Measurements from ENCODE around the gene PALM3.

The PALM3 gene

GRCh38 chr19:14103310-14103709 lies 41.4 kb upstream of the PALM3 start:
- TF ChIP-seq YY1 (IDR thresholded peaks at IDR 0.05; ENCODE audit: insufficient read depth, insufficient read length) (no peak), SUZ12 (IDR thresholded peaks at IDR 0.05; ENCODE audit: extremely low read depth, insufficient read depth, insufficient read length) (no peak), ZNF274 (IDR thresholded peaks at IDR 0.05; ENCODE audit: low read depth, low read length) (no peak)
- Histone ChIP-seq H3K9me3 (ENCODE audit: insufficient read depth, low read length) (no peaks in the 10 kb centered on the region), H3K27me3 (ENCODE audit: insufficient read depth, insufficient read length) (no peaks in the 10 kb centered on the region), H3K4me3 (ENCODE audit: insufficient read length, low read depth) (no peak overlapping the region), H3K36me3 (ENCODE audit: insufficient read depth, insufficient read length, low read length) (peaks cover 44% of the 10 kb centered on the region), H3K9ac (ENCODE audit: insufficient read length, low read depth) (no peak overlapping the region), H3K4me1 (ENCODE audit: insufficient read depth, insufficient read length) (peaks cover 2% of the 10 kb centered on the region)
- DNase-seq (ENCODE audit: low read depth, low spot score): no peak

DNA sequence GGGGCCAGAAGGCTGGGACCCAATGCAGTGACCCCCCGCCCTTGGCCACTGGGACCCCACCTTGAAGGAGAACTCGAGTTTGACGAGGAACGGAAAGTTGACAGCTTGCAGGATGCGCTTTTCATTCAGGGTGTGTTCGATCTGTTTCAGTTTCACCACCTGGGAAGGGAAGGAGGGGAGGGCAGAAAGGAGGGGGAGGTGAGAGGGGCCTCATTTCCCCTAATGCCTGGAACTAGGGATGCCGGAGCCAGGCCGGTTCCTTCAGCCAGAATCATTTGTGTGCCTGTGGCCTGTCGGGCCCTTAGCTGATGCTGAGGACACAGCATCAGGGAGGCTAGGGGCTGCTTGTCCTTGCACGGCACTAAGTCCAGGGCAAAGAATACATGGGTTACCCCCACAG lies 40.9 kb upstream of the PALM3 start:
- H3K36me3 ChIP-seq (ENCODE audit: insufficient read depth, insufficient read length, low read length): peaks cover 45% of the 10 kb centered on the region

GRCh38 chr19:14102102-14102696 lies 40.3 kb upstream of the PALM3 start:
- peaks cover 2% of the 10 kb centered on the region for H3K4me1 ChIP-seq (ENCODE audit: insufficient read depth, insufficient read length)
- H3K9ac ChIP-seq (ENCODE audit: insufficient read length, low read depth): peak overlapping the region; percentile 8

More for the DNA sequence above, 40.9 kb upstream of the PALM3 start:
- H3K4me1 ChIP-seq (ENCODE audit: insufficient read depth, insufficient read length): peaks cover 2% of the 10 kb centered on the region
- no peaks in the 10 kb centered on the region for H3K27me3 ChIP-seq (ENCODE audit: insufficient read depth, insufficient read length)
- no peaks in the 10 kb centered on the region for H3K9me3 ChIP-seq (ENCODE audit: insufficient read depth, low read length)
- DNase-seq (ENCODE audit: low read depth, low spot score): no peak
- H3K9ac ChIP-seq (ENCODE audit: insufficient read length, low read depth): peak overlapping the region; percentile 8
- no peak overlapping the region for H3K4me3 ChIP-seq (ENCODE audit: insufficient read length, low read depth)
- no peak for TF ChIP-seq SUZ12 (IDR thresholded peaks at IDR 0.05; ENCODE audit: extremely low read depth, insufficient read depth, insufficient read length)
- no peak for TF ChIP-seq ZNF274 (IDR thresholded peaks at IDR 0.05; ENCODE audit: low read depth, low read length)
- no peak for TF ChIP-seq YY1 (IDR thresholded peaks at IDR 0.05; ENCODE audit: insufficient read depth, insufficient read length)

DNA sequence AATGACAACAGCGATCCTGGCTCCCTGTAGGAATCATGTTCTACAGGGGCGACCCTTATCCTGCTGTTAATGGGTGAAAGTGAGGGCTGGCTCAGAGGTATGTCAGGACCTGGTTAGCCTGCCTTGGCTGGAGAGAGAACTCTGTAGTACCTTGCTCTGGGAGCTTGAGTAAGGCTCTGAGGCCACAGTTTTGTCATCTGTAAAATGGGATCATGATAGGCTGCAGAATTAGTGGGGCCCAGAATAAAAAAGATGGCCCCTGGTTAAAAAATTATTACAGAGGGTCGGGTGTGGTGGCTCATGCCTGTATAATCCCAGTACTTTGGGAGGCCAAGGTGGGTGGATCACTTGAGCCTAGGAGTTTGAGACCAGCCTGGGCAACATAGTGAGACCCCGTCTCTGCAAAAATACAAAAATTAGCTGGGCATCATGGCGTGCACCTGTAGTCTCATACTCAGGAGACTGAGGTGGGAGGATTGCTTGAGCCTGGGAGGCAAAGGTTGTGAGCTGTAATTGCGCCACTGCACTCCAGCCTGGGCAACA lies 39.2 kb upstream of the PALM3 start:
- Histone ChIP-seq H3K4me3 (ENCODE audit: insufficient read length, low read depth) (no peak overlapping the region), H3K27me3 (ENCODE audit: insufficient read depth, insufficient read length) (no peaks in the 10 kb centered on the region), H3K36me3 (ENCODE audit: insufficient read depth, insufficient read length, low read length) (peaks cover 57% of the 10 kb centered on the region), H3K4me1 (ENCODE audit: insufficient read depth, insufficient read length) (peaks cover 2% of the 10 kb centered on the region), H3K9me3 (ENCODE audit: insufficient read depth, low read length) (no peaks in the 10 kb centered on the region), H3K9ac (ENCODE audit: insufficient read length, low read depth) (no peak overlapping the region)
- no peak for DNase-seq (ENCODE audit: low read depth, low spot score)
- TF ChIP-seq SUZ12 (IDR thresholded peaks at IDR 0.05; ENCODE audit: extremely low read depth, insufficient read depth, insufficient read length) (no peak), ZNF274 (IDR thresholded peaks at IDR 0.05; ENCODE audit: low read depth, low read length) (no peak), YY1 (IDR thresholded peaks at IDR 0.05; ENCODE audit: insufficient read depth, insufficient read length) (no peak)

More at GRCh38 chr19:14102102-14102696, 40.3 kb upstream of the PALM3 start:
- no peak for DNase-seq (ENCODE audit: low read depth, low spot score)
- no peak for TF ChIP-seq SUZ12 (IDR thresholded peaks at IDR 0.05; ENCODE audit: extremely low read depth, insufficient read depth, insufficient read length)
- TF ChIP-seq YY1 (IDR thresholded peaks at IDR 0.05; ENCODE audit: insufficient read depth, insufficient read length): no peak
- TF ChIP-seq ZNF274 (IDR thresholded peaks at IDR 0.05; ENCODE audit: low read depth, low read length): no peak
- H3K27me3 ChIP-seq (ENCODE audit: insufficient read depth, insufficient read length): no peaks in the 10 kb centered on the region
- H3K36me3 ChIP-seq (ENCODE audit: insufficient read depth, insufficient read length, low read length): peaks cover 48% of the 10 kb centered on the region
- H3K9me3 ChIP-seq (ENCODE audit: insufficient read depth, low read length): no peaks in the 10 kb centered on the region
- H3K4me3 ChIP-seq (ENCODE audit: insufficient read length, low read depth): no peak overlapping the region

GRCh38 chr19:14097532-14098151 lies 35.8 kb upstream of the PALM3 start:
- Histone ChIP-seq H3K9ac (ENCODE audit: insufficient read length, low read depth) (no peak overlapping the region), H3K36me3 (ENCODE audit: insufficient read depth, insufficient read length, low read length) (peaks cover 41% of the 10 kb centered on the region), H3K9me3 (ENCODE audit: insufficient read depth, low read length) (peaks cover 10% of the 10 kb centered on the region), H3K4me1 (ENCODE audit: insufficient read depth, insufficient read length) (no peaks in the 10 kb centered on the region), H3K27me3 (ENCODE audit: insufficient read depth, insufficient read length) (no peaks in the 10 kb centered on the region), H3K4me3 (ENCODE audit: insufficient read length, low read depth) (no peak overlapping the region)
- TF ChIP-seq SUZ12 (IDR thresholded peaks at IDR 0.05; ENCODE audit: extremely low read depth, insufficient read depth, insufficient read length): no peak
- no peak for TF ChIP-seq ZNF274 (IDR thresholded peaks at IDR 0.05; ENCODE audit: low read depth, low read length)
- TF ChIP-seq YY1 (IDR thresholded peaks at IDR 0.05; ENCODE audit: insufficient read depth, insufficient read length): no peak
- no peak for DNase-seq (ENCODE audit: low read depth, low spot score)

GRCh38 chr19:14096272-14096992 lies 34.6 kb upstream of the PALM3 start:
- H3K4me3 ChIP-seq (ENCODE audit: insufficient read length, low read depth): no peak overlapping the region
- no peak for DNase-seq (ENCODE audit: low read depth, low spot score)
- peaks cover 33% of the 10 kb centered on the region for H3K36me3 ChIP-seq (ENCODE audit: insufficient read depth, insufficient read length, low read length)
- peaks cover 10% of the 10 kb centered on the region for H3K9me3 ChIP-seq (ENCODE audit: insufficient read depth, low read length)
- no peaks in the 10 kb centered on the region for H3K27me3 ChIP-seq (ENCODE audit: insufficient read depth, insufficient read length)
- TF ChIP-seq ZNF274 (IDR thresholded peaks at IDR 0.05; ENCODE audit: low read depth, low read length) (no peak), SUZ12 (IDR thresholded peaks at IDR 0.05; ENCODE audit: extremely low read depth, insufficient read depth, insufficient read length) (no peak), YY1 (IDR thresholded peaks at IDR 0.05; ENCODE audit: insufficient read depth, insufficient read length) (no peak)
- H3K4me1 ChIP-seq (ENCODE audit: insufficient read depth, insufficient read length): no peaks in the 10 kb centered on the region
- H3K9ac ChIP-seq (ENCODE audit: insufficient read length, low read depth): no peak overlapping the region

DNA sequence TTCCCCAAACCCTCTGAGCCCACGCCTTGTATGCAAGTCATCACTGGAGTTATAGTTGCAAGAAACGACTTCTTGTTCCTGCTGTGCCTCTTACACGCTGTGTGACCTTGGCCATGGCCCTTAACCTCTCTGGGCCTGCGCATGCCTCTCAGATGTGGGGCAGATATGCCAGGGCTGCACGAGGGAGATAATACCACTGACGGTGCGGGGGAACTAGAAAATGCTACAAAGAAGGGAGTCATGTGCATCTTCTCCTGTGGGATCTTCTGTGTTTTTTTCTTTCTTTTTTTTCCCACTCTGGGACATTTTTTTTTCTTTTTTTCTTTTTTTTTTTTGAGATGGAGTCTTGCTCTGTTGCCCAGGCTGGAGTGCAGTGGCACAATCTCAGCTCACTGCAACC lies 33.0 kb upstream of the PALM3 start:
- H3K4me3 ChIP-seq (ENCODE audit: insufficient read length, low read depth): no peak overlapping the region
- H3K27me3 ChIP-seq (ENCODE audit: insufficient read depth, insufficient read length): no peaks in the 10 kb centered on the region
- H3K9me3 ChIP-seq (ENCODE audit: insufficient read depth, low read length): peaks cover 10% of the 10 kb centered on the region
- H3K4me1 ChIP-seq (ENCODE audit: insufficient read depth, insufficient read length): no peaks in the 10 kb centered on the region
- H3K9ac ChIP-seq (ENCODE audit: insufficient read length, low read depth): no peak overlapping the region
- no peak for TF ChIP-seq SUZ12 (IDR thresholded peaks at IDR 0.05; ENCODE audit: extremely low read depth, insufficient read depth, insufficient read length)
- no peak for TF ChIP-seq ZNF274 (IDR thresholded peaks at IDR 0.05; ENCODE audit: low read depth, low read length)
- TF ChIP-seq YY1 (IDR thresholded peaks at IDR 0.05; ENCODE audit: insufficient read depth, insufficient read length): no peak
- H3K36me3 ChIP-seq (ENCODE audit: insufficient read depth, insufficient read length, low read length): peaks cover 25% of the 10 kb centered on the region
- no peak for DNase-seq (ENCODE audit: low read depth, low spot score)

Data from NT2/D1 (cell line).